K562 (cell line): ENCODE measurements around the gene TMPRSS9. TPM values are rescaled to one million over a fixed set of nuclear protein-coding genes. Genes with fewer than 3 reads are reported as not detected.
A peak's percentile ranks its signal among the peaks of the same experiment; 100 is the strongest.

Experiments used
- BDP1 ChIP-seq: IDR thresholded peaks from 3 replicates; pipeline ENCODE4 v1.6.1; 2011; ENCODE audit not compliant: insufficient read length, insufficient read depth
- BRF2 ChIP-seq: IDR thresholded peaks from 3 replicates; pipeline ENCODE4 v1.6.1; 2011; ENCODE audit warnings: borderline replicate concordance, mild to moderate bottlenecking; ENCODE audit not compliant: insufficient read length, insufficient read depth
- EP300 ChIP-seq: IDR thresholded peaks from 2 replicates; pipeline ENCODE4 v1.6.1; 2012; ENCODE audit warnings: low read length, improper control_type of control experiment
- FOS ChIP-seq: IDR thresholded peaks from 3 replicates; pipeline ENCODE4 v1.6.1; 2011; ENCODE audit not compliant: insufficient read length; ENCODE audit errors: extremely low read depth
- LCOR ChIP-seq: sonication (generic); formaldehyde crosslinking; IDR thresholded peaks from 2 replicates; pipeline ENCODE4 v1.8.0; 2022; ENCODE audit warnings: mild to moderate bottlenecking, missing genetic modification reagents
- MAFK ChIP-seq: IDR thresholded peaks from 2 replicates; pipeline ENCODE4 v1.6.1; 2011; ENCODE audit warnings: low read length, improper control_type of control experiment
- SMARCC2 ChIP-seq: fragments of 450-650 bp; IDR thresholded peaks from 2 replicates; pipeline ENCODE4 v1.6.1; 2017; ENCODE audit warnings: antibody characterized with exemption, moderate library complexity, mild to moderate bottlenecking, low read depth
- TCF7 ChIP-seq: sonication (generic); IDR thresholded peaks from 2 replicates; pipeline ENCODE4 v1.6.1; 2016; ENCODE audit warnings: antibody characterized with exemption, borderline replicate concordance
- ZNF143 ChIP-seq: sonication (generic); formaldehyde crosslinking; IDR thresholded peaks from 2 replicates; pipeline ENCODE4 v1.9.0; 2022; ENCODE audit warnings: mild to moderate bottlenecking, missing genetic modification reagents
- ZNF3 ChIP-seq: fragments of 250-450 bp; sonication (Bioruptor Pico); IDR thresholded peaks from 2 replicates; pipeline ENCODE4 v1.5.0; 2021; ENCODE audit warnings: mild to moderate bottlenecking, moderate library complexity
- ZNF318 ChIP-seq, 2 experiments: fragments of 450-650 bp; IDR thresholded peaks; 2 replicates each; pipeline ENCODE4 v1.6.1; 2016; ENCODE audit warnings: mild to moderate bottlenecking in 2 of 2, borderline replicate concordance in 1 of 2, low read depth in 1 of 2, moderate library complexity in 1 of 2
- polyA plus RNA-seq, 8 experiments: library from polyadenylated mRNA; depleted of rRNA in 4 of 8; stranded (reverse) in 5 of 8; unstranded in 3 of 8; fragments of >200 nt; fragmentation: Nextera tagmentation in 2 of 8; fragmentation: Illumina TruSeq in 1 of 8; extraction: Ambion mirVana in 2 of 8; extraction: Trizol in 1 of 8; gene quantifications; 2 replicates each; pipeline versions ENCODE4 v1.2.1 to v1.2.3, GENCODE V29; 2011 to 2014; ENCODE audit warnings: inconsistent platforms in 1 of 8, missing spikeins in 1 of 8
- total RNA-seq, 7 experiments: library from RNA; depleted of rRNA in 6 of 7; stranded (reverse); fragments of >200 nt in 6 of 7; fragmentation: Illumina TruSeq in 2 of 7; extraction: Trizol in 2 of 7; gene quantifications; 2 replicates each; pipeline versions ENCODE4 v1.2.1 to v1.2.3, GENCODE V29; 2011 to 2021; ENCODE audit warnings: low replicate concordance in 1 of 7

Gene TMPRSS9
- total and polyA plus RNA-seq, 9 of the 15 experiments (the other 6 are each of a cell fraction or from before 2014, with no cell fraction given), result 0.01 to 0.03 TPM; not detected in 7

- TF ChIP-seq LCOR (CRISPR knock-in tag), result no peak
- TF ChIP-seq ZNF143 (CRISPR knock-in tag), result peak; percentile 26; the same call in 1 of the 2 replicates
- no peak for TF ChIP-seq BDP1
- TF ChIP-seq ZNF318 (IDR thresholded peaks at IDR 0.05; ENCODE audit: borderline replicate concordance in 1 of 2, low read depth in 1 of 2), result no peak
- TF ChIP-seq ZNF3, result no peak
- TF ChIP-seq MAFK, result no peak
- no peak for TF ChIP-seq EP300
- TF ChIP-seq TCF7, result no peak
- TF ChIP-seq FOS, result no peak
- TF ChIP-seq BRF2, result no peak
- TF ChIP-seq SMARCC2, result no peak
These were observed 31.5 kb upstream of the TMPRSS9 start, which contains the start of the genes LSM7 and SPPL2B (continued) for GRCh38 chr19:2328401-2329148.
